ENCODE data around the gene PHYKPL.
"Not testable (repeated sequence)": the region's sequence is repeated elsewhere in the genome, so short reads cannot be mapped to it uniquely, and the experiment has no call there.

Gene PHYKPL

DNA sequence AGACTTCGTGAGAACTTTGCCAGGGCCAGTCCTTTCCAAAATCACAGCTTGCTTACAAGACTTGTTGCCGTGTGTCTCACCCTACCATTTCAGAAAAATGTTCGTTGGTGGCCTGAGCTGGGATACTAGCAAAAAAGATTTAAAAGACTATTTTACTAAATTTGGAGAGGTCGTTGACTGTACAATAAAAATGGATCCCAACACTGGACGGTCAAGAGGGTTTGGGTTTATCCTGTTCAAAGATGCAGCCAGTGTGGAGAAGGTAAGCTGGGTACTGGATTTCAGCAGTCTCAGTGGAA is 26.9 kb downstream of the PHYKPL start:
- DNase-seq, result no peak

DNA sequence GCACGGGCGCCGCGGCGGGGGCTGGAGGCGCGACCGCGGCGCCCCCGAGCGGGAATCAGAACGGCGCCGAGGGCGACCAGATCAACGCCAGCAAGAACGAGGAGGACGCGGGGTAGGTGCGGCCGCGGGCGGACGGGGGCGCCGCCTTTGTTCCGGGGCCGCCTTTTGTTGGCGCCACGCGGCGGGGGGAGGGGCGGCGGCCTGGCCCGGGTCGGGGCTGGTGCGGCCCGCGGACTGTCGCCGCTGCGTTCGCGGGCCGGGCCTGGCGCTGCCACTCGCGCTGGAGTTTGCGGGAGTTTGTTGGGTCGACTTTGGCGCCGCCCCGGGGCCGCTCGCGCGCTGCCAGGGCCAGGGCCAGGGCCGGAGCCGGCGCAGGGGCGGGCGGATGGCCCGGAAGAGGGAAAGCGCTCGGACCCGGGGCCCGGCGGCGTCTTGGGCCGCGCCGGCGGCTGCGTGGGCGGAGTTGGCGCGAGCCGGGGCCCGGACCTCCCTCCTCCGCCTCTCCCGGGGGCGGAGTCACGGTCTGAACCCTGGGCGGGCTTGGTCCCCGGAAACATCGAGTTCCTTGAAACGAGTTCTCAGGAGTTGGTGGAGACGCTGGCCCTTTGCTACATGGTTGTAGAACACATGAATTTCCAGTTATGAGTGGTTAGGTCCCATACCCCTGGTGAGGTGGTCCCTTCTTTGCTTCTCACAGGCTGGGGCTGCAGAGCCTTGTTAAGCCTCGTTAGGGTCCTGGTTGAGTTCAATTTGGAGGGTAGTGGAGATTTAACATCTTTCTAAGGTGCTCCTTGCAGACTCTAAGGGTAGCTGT is 27.5 kb downstream of the PHYKPL start:
- DNase-seq, result peak; percentile 66 to 68

DNA sequence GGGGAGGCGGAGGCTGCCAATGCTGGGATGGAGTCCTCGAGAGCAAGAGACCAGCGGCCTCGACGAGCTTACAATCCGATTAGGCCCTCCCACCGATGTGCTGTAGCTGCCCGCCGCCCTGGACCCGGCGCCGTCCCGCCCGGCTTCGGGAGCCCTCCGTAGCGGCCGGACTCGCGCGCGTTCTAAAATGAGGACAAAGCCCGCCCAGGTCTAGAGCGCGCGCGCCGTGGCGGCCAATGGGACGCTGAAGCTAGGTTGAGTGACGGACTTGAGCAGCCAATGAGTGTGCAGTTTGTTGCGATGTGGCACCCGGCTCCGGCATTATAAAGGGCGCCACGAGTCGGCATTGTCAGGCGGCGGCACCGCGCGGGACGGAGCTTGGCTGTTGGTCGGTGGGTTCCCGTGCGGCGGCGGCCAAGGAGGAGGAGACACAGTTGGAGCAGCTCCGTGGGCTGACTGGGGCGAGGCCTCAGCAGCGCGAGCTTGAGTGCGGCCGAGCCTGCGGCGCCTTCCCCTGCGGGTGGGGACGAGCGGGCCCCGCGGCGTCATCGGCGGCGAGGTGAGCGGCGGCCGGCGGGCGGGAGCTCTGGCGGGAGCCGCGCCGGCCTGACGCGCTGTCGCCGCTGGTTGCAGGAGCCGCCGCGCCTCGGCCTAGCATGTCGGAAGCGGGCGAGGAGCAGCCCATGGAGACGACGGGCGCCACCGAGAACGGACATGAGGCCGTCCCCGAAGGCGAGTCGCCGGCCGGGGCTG is 28.2 kb downstream of the PHYKPL start, which contains the start of gene HNRNPAB:
TSS of gene HNRNPAB (plus strand) at position 352 of the 753 bp plus-strand sequence. CDS start at position 657, 305 bp downstream.
- peak; percentile 94 for DNase-seq

DNA sequence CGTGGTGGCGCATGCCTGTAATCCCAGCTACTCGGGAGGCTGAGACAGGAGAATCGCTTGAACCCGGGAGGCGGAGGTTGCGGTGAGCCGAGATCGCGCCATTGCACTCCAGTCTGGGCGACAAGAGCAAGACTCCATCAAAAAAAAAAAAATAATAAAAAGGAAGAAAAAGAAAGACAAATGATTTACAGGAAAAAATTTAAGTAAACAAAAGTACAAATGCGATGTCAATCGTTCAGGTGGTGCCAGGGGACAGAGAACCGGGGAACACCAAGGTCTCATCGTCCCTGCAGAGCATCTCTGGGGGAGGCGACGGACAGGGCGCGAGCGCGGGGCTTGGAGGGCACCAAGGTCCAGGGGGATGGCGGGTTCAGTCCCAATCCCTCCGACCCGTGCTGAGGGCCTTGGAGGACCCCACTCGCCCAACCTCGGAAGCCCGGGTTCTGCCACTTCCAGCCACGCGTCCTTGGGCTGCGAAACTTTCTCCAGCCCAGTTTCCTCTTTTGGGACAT is 28.9 kb downstream of the PHYKPL start:
- DNase-seq, result no peak

DNA sequence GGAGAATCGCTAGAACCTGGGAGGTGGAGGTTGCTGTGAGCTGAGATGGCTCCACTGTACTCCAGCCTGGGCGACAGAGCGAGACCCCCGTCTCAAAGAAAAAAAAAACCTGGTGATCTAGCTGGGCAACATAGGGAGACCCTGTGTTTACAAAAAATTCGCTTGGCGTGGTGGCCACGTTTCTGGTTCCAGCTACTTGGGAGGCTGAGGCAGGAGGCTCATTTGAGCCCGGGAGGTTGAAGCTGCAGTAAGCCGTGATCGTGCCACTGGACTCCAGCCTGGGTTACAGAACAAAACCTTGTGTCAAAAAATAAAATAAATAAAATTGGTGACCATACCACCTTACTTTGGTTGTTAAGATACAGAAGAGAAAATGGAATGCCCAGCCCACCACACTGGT is 30.1 kb downstream of the PHYKPL start:
- no peak for DNase-seq

DNA sequence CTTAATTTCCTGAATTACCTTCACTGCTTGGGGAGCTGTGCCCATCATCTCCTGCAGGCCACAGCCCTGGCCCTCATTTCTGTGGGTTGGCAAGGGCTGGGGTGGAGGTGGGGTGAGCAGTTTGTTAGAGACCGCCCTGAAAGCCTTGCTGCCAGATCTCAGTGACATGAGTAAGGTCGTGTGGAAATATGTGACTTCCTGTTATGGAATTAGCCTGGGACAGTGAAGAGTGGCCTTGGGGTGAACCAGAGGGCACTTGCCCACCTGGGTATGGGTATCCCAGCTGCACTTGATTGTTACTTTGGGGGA is 30.7 kb downstream of the PHYKPL start:
- no peak for DNase-seq

DNA sequence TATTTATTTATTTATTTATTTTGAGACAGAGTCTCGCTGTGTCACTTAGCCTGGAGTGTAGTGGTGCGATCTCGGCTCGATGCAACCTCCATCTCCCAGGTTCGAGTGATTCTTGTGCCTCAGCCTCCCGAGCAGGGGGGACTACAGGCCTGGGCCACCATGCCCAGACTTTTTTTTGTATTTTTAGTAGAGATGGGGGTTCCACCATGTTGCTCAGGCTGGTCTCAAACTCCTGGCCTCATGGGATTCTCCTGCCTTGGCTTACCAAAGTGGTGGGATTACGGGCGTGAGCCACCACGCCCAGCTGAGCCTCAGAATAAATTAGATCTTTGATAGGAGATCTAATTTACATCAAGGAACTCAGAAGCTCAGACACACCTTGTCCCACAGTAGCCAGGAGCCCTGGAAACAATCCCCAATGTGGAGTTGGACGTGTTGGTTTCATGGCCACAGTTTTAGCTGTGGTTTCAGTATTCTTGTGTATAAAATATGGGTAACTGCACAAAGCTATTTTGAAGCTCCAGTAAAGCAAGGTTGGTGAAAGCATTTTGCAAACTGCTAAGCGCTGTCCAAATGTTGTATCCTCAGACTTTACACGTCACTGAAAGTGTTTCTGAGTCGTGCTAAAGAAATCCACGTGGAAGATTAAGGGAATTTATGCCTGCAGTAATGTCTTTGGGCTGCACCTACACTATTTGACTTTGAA is 31.2 kb downstream of the PHYKPL start:
- DNase-seq, result no peak

DNA sequence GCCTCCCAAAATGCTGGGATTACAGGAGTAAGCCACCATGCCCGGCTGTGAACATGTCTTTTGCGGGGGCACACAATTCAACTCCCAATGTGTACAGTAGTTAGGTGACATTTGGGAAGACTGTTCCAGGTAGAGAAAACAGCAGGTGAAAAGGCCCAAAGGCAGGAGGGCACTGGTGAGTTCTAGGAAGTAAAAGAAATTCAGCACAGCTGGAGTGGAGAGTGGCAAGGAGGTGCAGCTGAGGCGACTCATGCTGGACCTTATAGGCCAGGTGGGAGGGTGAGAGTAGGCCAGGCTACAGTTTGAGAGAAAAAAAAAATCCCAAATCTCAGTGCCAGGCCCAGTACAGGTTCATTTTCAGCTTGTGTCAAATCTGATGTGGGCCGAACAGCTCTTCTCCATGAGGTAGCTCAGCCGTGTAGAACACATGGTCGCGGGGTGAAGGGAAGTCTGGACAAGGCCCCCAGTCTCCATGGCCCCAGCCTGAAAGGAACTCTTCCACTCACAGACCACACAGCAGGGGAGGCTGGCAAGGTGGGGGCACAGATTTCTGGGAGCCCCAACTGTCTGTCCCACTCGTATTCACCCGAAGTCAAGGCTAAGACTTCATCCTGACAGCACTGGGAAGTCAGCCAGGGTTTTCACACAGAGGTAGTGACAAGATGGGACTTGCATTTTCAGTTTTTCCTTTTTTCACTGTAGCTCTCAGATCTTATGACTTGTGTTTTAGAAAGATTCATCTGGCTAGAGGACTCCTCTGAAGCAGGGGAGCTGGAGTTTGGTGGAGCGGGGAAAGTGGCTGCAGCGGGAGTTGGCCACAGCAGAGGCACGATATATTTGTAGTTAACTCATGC is 32.8 kb downstream of the PHYKPL start:
- DNase-seq, result no peak

DNA sequence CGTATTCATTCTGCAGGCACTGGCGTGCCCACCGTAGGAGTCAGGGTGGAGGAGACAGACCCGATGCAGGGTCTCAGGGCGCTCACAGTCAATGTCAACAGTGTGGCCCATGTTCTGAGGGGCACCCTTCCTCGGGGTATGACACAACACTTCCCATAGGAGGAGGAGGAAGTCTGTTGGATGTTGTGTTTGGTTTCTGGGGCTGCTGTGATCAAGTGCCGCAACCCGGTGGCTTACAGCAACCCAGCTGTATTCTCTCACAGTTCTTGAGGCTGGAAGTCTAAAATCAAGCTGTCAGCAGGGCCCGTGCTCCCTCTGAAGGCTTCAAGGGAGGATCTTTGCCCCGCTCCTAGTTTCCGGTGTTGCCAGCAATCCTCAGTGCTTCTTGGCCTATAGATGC is 33.9 kb downstream of the PHYKPL start:
- no peak for DNase-seq

DNA sequence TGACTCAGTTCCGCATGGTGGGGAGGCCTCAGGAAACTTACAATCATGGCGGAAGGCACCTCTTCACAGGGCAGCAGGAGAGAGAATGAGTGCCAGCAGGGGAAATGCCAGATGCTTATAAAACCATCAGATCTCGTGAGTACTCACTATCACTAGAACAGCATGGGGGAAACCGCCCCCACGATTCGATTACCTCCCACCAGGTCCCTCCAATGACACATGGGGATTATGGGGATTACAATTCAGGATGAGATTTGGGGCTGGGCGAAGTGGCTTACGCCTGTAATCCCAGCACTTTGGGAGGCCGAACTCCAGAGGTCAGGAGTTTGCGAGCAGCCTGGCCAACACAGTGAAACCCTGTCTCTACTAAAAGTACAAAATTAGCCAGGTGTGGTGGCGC is 34.5 kb downstream of the PHYKPL start:
- not testable (repeated sequence) for DNase-seq

DNA sequence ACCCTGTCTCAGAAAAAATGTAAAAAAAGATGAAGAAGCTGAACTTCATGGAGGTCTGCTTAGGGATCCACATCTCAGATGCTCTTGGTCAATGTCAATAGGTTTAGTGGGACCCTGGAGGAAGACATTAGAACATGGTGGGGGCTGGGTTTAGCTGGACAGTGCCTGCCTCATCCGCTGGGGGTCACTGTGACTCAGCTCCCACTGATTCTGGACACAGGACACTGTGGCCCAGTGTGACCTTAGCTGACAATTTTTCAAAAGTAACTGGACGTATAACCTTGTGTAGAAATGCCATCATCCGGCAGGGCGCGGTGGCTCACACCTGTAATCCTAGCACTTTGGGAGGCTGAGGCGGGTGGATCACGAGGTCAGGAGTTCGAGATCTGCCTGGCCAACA is 35.6 kb downstream of the PHYKPL start:
- DNase-seq, result no peak

DNA sequence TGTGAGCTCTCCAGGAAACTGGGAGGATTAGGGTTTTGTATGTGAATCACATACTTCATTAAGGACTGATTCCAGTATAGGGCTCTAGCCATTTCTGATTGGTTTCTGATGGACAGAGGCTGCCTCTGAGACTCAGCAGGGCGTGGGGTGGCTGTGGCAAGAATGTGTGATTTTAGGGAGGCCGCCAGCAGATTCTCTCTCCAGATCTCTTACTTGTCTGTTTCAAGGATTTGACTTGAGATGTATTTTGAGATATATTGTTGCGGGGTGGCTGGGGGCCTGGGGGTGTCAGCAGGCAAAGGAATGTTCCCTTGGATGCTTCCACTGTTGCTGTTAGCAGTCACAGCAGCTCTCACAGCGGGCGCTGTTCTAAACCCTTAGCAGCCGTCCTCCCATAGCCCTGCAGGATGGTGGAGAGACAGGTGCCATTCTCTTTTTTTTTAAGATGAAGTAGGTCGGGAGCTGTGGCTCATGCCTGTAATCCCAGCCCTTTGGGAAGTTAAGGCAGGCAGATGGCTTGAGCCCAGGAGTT is 36.3 kb downstream of the PHYKPL start:
- no peak for DNase-seq

DNA sequence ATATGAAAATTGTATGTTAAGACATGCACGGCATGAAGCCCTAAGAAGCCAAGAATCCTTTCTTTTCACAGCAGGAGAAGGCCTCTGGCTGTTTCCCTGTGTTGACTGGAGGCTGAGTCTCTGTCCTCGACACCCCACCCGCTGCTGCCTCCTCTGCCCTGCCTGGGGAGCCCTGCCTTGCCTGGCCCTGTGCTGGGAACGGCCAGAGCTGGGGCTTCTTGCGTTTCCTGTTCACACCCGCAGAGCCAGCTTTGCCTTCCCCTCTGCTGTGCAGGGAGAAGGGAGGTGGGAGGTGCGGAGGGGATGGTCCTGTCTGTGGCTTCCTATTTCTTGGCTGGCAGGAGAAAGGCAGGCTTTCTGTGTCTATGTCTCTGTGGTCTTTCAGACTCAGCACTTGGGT is 38.6 kb downstream of the PHYKPL start:
- DNase-seq, result no peak

DNA sequence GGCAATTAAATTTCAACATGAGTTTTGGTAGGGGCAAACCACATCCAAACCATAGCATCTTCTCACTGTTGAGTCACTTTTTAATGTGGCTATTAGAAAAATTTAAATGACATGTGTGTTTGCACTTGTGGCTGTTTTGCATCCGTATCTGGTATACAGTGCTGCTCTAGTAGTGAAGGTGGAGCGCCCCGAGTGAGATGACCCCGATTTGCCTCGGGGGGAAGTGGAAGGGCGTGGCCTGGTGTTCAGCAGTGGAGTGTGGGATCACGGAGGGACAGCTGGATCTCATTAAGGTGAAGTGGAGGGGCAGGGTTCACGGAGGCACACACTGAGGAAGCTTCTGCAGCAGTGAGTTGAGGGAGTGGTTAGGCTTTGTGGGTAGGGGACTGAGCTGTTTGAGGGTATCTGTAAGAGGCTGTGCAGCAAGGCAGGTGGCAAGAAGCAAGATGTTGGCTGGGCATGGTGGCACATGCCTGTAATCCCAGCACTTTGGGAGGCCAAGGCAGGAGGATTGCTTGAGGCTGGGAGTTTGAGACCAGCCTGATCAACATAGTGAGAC is 39.3 kb downstream of the PHYKPL start:
- DNase-seq, result no peak

DNA sequence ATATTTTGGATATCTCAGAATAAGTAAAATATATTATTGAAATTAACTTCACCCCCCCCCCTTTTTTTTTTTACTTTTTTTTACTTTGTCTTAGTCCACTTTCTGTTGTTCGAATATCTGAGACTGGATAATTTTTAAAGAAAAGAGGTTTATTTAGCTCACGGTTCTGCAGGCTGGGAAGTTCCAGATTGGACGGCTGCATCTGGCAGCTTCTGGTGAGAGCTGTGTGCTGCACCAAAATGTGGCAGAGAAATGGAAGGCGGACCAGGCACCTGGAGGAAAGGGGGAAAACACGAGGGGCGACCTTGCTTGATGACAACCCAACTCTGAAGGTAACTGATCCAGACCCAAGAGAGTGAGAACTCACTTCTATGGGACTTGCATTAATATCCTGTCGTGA is 39.8 kb downstream of the PHYKPL start:
- no peak for DNase-seq

DNA sequence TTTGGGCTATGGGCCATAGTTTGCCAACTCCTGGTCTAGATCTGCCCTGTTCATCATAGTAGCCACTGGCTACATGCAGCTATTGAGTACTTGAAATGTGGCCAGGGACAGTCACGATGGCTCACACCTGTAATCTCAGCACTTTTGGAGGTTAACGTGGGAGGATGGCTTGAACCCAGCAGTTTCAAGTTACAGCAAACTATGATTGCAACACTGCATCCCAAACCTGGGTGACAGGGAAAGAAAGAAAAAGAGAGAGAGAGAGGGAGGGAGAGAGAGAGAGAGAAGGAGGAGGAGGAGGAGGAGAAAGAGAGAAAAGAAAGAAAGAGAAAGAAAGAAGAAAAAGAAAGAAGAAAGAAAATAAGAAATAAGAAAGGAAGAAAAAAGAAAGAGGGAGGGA is 40.4 kb downstream of the PHYKPL start:
- DNase-seq, result no peak

DNA sequence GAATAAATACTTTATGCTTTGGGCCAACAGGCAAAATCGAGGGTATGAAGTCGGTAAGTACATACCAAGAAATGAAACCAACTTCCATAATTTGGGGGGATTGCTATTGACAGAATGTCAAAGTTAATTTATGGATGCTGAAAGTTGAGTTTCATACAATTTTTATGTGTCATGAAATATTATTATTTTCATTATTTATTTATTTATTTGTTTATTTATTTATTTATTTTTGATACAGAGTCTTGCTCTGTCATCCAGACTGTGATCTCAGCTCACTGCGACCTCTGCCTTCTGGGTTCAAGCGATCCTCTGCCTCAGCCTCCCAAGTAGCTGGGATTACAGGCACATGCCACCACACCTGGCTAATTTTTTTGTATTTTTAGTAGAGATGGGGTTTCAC is 40.9 kb downstream of the PHYKPL start:
- no peak for DNase-seq

DNA sequence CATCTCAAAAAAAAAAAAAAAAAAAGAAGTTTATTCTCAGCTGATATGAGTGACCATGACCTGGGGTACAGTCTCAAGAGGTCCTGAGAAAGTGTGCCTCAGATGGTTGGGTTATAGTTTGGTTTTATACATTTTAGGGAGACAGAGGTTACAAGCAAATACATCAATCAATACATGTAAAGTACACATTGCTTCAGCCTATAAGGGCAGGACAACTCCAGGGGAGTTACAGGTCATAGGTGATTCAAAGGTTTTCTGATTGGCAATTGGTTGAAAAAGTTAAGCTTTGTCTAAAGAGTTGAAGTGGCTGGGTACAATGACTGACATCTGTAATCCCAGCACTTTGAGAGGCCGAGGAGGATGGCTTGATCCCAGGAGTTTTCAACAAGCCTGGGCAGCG is 43.2 kb downstream of the PHYKPL start:
- no peak for DNase-seq

DNA sequence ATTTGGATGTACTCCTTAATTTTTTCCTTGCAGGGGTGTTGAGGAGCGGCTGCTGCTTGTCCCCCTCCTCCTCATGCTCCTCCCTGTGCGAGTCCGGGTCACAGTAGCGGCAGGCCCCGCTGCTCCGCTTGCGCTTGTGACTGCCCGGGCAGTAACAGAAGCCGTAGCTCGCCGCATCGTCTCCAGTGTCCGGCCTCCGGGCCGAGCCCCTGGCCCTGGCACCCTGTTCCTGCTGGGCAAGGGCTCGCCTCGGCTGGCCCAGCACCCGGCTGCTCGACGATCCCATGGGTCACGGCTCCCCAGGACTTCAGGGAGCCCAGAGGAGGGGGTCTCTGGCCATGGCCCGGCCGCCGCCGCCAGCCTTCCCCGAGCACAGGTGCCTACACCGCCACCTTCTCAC is 45.6 kb downstream of the PHYKPL start, which contains the start of gene GMCL2:
TSS of gene GMCL2 (minus strand) at position 358 of the 400 bp plus-strand sequence. CDS start at position 286, 72 bp downstream.
- DNase-seq, result no peak

DNA sequence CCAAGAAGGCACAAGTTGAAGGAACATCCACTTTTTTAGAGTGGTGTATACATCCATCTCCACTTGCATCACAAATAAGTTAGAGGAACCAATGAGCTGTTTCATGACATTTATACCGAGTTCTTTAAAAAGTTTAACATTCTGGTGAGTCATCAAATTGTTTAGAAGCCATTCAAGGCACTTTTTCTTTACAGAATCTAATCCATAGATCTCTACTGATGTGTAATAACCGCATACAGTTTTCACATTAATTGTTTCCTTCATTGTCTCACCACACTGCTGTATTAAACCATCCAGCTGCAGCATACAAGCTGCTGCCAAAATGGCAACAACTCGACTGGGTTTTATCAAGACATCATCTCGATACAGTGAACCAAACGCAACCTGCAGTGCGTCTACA is 46.2 kb downstream of the PHYKPL start:
- no peak for DNase-seq

DNA sequence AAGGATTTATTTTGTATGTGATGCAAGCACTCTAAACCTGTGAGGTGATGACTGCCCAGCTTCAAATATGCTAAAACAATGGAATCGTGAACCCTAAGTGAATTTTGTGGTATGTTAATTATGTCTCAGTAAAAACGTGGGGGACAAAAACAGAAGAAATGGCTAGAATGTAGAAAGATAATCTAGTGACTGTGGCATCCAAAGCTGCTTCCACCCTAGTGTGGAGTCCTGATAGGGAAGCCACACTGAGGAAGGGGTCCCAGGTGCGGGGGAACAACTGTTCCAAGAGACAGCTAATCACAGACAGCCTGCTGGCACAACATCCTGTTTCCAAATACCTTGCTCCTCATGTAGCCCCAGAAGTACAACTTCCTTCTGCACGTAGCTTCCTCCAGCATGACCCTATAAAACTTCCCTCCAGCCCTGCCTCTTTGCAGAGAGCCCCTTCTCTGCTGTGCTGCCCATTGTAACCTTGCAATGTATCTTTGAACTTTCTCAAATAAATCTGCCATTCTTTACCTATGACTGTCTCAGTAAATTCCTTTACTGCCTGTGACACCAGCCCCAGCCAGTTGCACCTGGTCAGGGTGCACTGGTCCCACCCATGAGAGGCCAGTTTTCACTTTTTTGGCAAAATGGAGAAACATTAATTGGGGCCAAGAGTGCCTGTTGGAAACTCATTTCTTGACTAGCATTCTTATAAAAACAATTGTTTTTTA is 50.3 kb downstream of the PHYKPL start:
- DNase-seq, result no peak
